A549 (cell line): ENCODE data around the gene SH3GL2. TPM values are rescaled to one million over a fixed set of nuclear protein-coding genes. Genes with fewer than 3 reads are reported as not detected.
A peak's percentile ranks its signal among the peaks of the same experiment; 100 is the strongest.

ENCODE experiments used
- ATAC-seq, 2 experiments: fragments of 200-7000 bp in 1 of 2; fragments of >200 bp in 1 of 2; cut with Nextera tagmentation in 1 of 2; cut with Tn5 transposase in 1 of 2; 3 replicates each; pipeline versions ENCODE4 v1.8.0 to v1.9.1; 2018 to 2020; ENCODE audit warnings: mild to moderate bottlenecking in 1 of 2, moderate library complexity in 1 of 2
- CTCF ChIA-PET: fragments of 300-600 bp; sonication (Branson Sonifier 250); formaldehyde crosslinking; extraction: SDS; loops from one replicate; lab custom pipeline; 2021; ENCODE audit warnings: antibody characterized with exemption, inconsistent platforms; lab: Yijun Ruan, JAX
- POLR2A ChIA-PET: fragments of 350-600 bp; formaldehyde crosslinking; extraction: SDS; loops from one replicate; lab custom pipeline; 2021; ENCODE audit warnings: antibody characterized with exemption, inconsistent platforms; lab: Yijun Ruan, JAX
- DNase-seq, 2 experiments: peaks; one replicate each; pipeline versions ENCODE4 v3.0.0 to v3.0.0-alpha.2; 2011 to 2016; ENCODE audit warnings: low read depth in 1 of 2, low spot score in 1 of 2
- FAIRE-seq: peaks from 2 replicates; lab custom pipeline; 2011; peaks lifted over from hg19 to GRCh38; lab: Jason Lieb, UNC
- H3K27ac ChIP-seq, 2 experiments: fragments of >200 bp; sonication (Bioruptor Twin); formaldehyde crosslinking; 3 replicates each; pipeline ENCODE4 v1.5.1; 2016 to 2017
- H3K4me1 ChIP-seq: fragments of >200 bp; sonication (Bioruptor Twin); formaldehyde crosslinking; 3 replicates; pipeline ENCODE4 v1.6.1; 2016
- H3K4me2 ChIP-seq: fragments of >200 bp; sonication (Bioruptor Twin); formaldehyde crosslinking; 3 replicates; pipeline ENCODE4 v1.6.1; 2016
- H3K4me3 ChIP-seq: fragments of >200 bp; sonication (Bioruptor Twin); formaldehyde crosslinking; 3 replicates; pipeline ENCODE4 v1.5.1; 2016
- H3K9me3 ChIP-seq: fragments of >200 bp; sonication (Bioruptor Twin); formaldehyde crosslinking; 3 replicates; pipeline ENCODE4 v1.6.1; 2016
- CBX8 ChIP-seq: fragments of 200-600 bp; sonication (generic); IDR thresholded peaks from 2 replicates; pipeline ENCODE4 v1.6.1; 2016
- CEBPB ChIP-seq, 2 experiments: fragments of >200 bp in 1 of 2; sonication (Bioruptor Twin) in 1 of 2; formaldehyde crosslinking in 1 of 2; IDR thresholded peaks; 2 replicates each; pipeline ENCODE4 v1.6.1; 2012 to 2016
- CHD2 ChIP-seq: fragments of 150-350 bp; IDR thresholded peaks from 2 replicates; pipeline ENCODE4 v1.6.1; 2014; ENCODE audit warnings: low read length; ENCODE audit not compliant: partially characterized antibody
- ELK1 ChIP-seq: fragments of 150-350 bp; IDR thresholded peaks from 2 replicates; pipeline ENCODE4 v1.6.1; 2014; ENCODE audit warnings: low read depth, mild to moderate bottlenecking, low read length
- FOSL2 ChIP-seq, 2 experiments: fragments of 450-650 bp in 1 of 2; fragments of >200 bp in 1 of 2; sonication (Bioruptor Twin) in 1 of 2; formaldehyde crosslinking; IDR thresholded peaks; 2 replicates each; pipeline versions ENCODE4 v1.5.0 to v1.6.1; 2016 to 2020; ENCODE audit warnings: mild to moderate bottlenecking in 1 of 2, moderate library complexity in 1 of 2
- FOXS1 ChIP-seq: fragments of 250-450 bp; sonication (Bioruptor Pico); IDR thresholded peaks from 2 replicates; pipeline ENCODE4 v1.5.0; 2020; ENCODE audit warnings: mild to moderate bottlenecking, moderate library complexity
- HES2 ChIP-seq: fragments of >200 bp; sonication (Bioruptor Twin); formaldehyde crosslinking; IDR thresholded peaks from 2 replicates; pipeline ENCODE4 v1.6.1; 2016
- HOXA7 ChIP-seq: fragments of 250-450 bp; sonication (Bioruptor Pico); IDR thresholded peaks from 2 replicates; pipeline ENCODE4 v1.5.0; 2020; ENCODE audit warnings: mild to moderate bottlenecking, moderate library complexity
- HOXB13 ChIP-seq: fragments of 250-450 bp; sonication (Bioruptor Pico); IDR thresholded peaks from 2 replicates; pipeline ENCODE4 v1.5.0; 2020; ENCODE audit warnings: low read depth, mild to moderate bottlenecking, moderate library complexity
- JUN ChIP-seq, 2 experiments: fragments of >200 bp; sonication (Bioruptor Twin); formaldehyde crosslinking; IDR thresholded peaks; 2 replicates in 1 of 2; 3 replicates in 1 of 2; pipeline ENCODE4 v1.6.1; 2016 to 2017
- KDM5A ChIP-seq: fragments of 200-600 bp; sonication (generic); IDR thresholded peaks from 2 replicates; pipeline ENCODE4 v1.6.1; 2016; ENCODE audit warnings: antibody characterized with exemption, mild to moderate bottlenecking
- MAX ChIP-seq: IDR thresholded peaks from 2 replicates; pipeline ENCODE4 v1.6.1; 2012
- MYC ChIP-seq: IDR thresholded peaks from 2 replicates; pipeline ENCODE4 v1.6.1; 2012; ENCODE audit warnings: mild to moderate bottlenecking, inconsistent platforms, low read length, improper control_type of control experiment, borderline replicate concordance
- NPAS2 ChIP-seq: fragments of 250-450 bp; sonication (Bioruptor Pico); IDR thresholded peaks from 2 replicates; pipeline ENCODE4 v1.8.0; 2022; ENCODE audit warnings: mild to moderate bottlenecking, moderate library complexity, borderline replicate concordance
- NR3C1 ChIP-seq: fragments of >200 bp; sonication (Bioruptor Twin); formaldehyde crosslinking; IDR thresholded peaks from 3 replicates; pipeline ENCODE4 v1.6.1; 2017
- POLR2A ChIP-seq: IDR thresholded peaks from 2 replicates; pipeline ENCODE4 v1.6.1; 2012; ENCODE audit warnings: mild to moderate bottlenecking, low read length
- RAD21 ChIP-seq, 2 experiments: fragments of >200 bp in 1 of 2; sonication (Bioruptor Twin) in 1 of 2; formaldehyde crosslinking in 1 of 2; IDR thresholded peaks in 1 of 2; conservative IDR thresholded peaks in 1 of 2; 2 replicates in 1 of 2; 3 replicates in 1 of 2; pipeline ENCODE4 v1.6.1; 2012 to 2018; ENCODE audit warnings: inconsistent platforms in 1 of 2
- RFX5 ChIP-seq: fragments of 450-650 bp; IDR thresholded peaks from 2 replicates; pipeline ENCODE4 v1.7.1; 2014; ENCODE audit warnings: antibody characterized with exemption, mild to moderate bottlenecking, moderate library complexity
- RNF2 ChIP-seq: fragments of 200-600 bp; sonication (generic); IDR thresholded peaks from 2 replicates; pipeline ENCODE4 v1.6.1; 2016; ENCODE audit warnings: low read depth, mild to moderate bottlenecking, antibody characterized with exemption, moderate library complexity, borderline replicate concordance
- SREBF2 ChIP-seq: fragments of 450-650 bp; IDR thresholded peaks from 2 replicates; pipeline ENCODE4 v1.6.1; 2014; ENCODE audit warnings: mild to moderate bottlenecking, moderate library complexity
- USF2 ChIP-seq: fragments of 450-650 bp; IDR thresholded peaks from 2 replicates; pipeline ENCODE4 v1.6.1; 2014; ENCODE audit warnings: antibody characterized with exemption
- ZFP36 ChIP-seq: fragments of 450-650 bp; IDR thresholded peaks from 2 replicates; pipeline ENCODE4 v1.6.1; 2014; ENCODE audit warnings: borderline replicate concordance; ENCODE audit not compliant: partially characterized antibody
- ZNF302 ChIP-seq: fragments of 250-450 bp; sonication (Bioruptor Pico); IDR thresholded peaks from 2 replicates; pipeline ENCODE4 v1.9.0; 2021; ENCODE audit warnings: inconsistent platforms, mild to moderate bottlenecking, moderate library complexity
- WGBS: methylation state at CpG from one replicate; pipeline ENCODE4 v1.1.6; 2017; ENCODE audit errors: missing lambda C conversion rate; 5-methylcytosine and 5-hydroxymethylcytosine counted together
- polyA plus RNA-seq, 4 experiments: library from polyadenylated mRNA; depleted of rRNA in 3 of 4; stranded (reverse); fragments of >200 nt; fragmentation: RNase III in 1 of 4; extraction: RNeasy Plus Mini Kit Qiagen cat#74134 plus additional on column Dnase treatment in 1 of 4; gene quantifications; 2 replicates in 3 of 4; 3 replicates in 1 of 4; pipeline ENCODE4 v1.2.3, GENCODE V29; 2011 to 2017
- TF ChIP-seq, protein P1 (sequence below): fragments of >200 bp; sonication (Bioruptor Twin); formaldehyde crosslinking; IDR thresholded peaks from 3 replicates; pipeline ENCODE4 v1.5.1; 2016

The SH3GL2 gene
- polyA plus RNA-seq, 2 of the 4 experiments (the other 2 are of a cell fraction) = 0.03 TPM

DNA sequence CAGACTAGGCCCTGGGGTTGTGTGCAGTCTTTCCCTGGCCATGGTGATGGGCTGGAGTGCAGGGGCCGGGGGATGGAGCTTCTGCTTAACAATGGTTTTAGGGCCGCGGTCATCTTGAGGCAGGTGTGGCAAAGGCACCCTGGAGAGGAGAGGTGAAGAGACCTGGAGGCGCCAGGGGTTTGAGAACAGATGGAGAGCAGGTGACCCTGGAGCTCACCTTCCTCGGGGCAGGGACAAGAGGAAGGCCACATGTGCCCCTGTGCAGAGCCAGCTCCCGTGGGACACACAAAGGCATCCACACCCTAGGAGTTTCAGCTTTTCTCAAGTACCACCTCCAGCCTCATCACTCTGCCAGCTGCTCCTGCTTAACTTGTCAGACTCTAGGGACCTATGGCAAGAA lies 46.4 kb upstream of the SH3GL2 start (continued):
- TF ChIP-seq NR3C1 (no peak), MAX (no peak), HES2 (no peak), CHD2 (no peak)

- no peak overlapping the region for H3K4me2 ChIP-seq
- DNase-seq = no peak
- 81% methylated on average over 3 of the region's 3 CpGs for WGBS
- H3K9me3 ChIP-seq = no peaks in the 10 kb centered on the region
- H3K4me3 ChIP-seq = no peak overlapping the region
- TF ChIP-seq RFX5 (no peak), ZNF302 (CRISPR knock-in tag) (no peak), ZFP36 (no peak), JUN (IDR thresholded peaks at IDR 0.05) (no peak), HOXB13 (CRISPR knock-in tag) (no peak), SREBF2 (no peak), MAX (no peak), POLR2A (no peak), CBX8 (no peak), USF2 (no peak)
- TF ChIP-seq, protein P1, sequence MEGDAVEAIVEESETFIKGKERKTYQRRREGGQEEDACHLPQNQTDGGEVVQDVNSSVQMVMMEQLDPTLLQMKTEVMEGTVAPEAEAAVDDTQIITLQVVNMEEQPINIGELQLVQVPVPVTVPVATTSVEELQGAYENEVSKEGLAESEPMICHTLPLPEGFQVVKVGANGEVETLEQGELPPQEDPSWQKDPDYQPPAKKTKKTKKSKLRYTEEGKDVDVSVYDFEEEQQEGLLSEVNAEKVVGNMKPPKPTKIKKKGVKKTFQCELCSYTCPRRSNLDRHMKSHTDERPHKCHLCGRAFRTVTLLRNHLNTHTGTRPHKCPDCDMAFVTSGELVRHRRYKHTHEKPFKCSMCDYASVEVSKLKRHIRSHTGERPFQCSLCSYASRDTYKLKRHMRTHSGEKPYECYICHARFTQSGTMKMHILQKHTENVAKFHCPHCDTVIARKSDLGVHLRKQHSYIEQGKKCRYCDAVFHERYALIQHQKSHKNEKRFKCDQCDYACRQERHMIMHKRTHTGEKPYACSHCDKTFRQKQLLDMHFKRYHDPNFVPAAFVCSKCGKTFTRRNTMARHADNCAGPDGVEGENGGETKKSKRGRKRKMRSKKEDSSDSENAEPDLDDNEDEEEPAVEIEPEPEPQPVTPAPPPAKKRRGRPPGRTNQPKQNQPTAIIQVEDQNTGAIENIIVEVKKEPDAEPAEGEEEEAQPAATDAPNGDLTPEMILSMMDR = no peak
- H3K27ac ChIP-seq = no peak overlapping the region
- FAIRE-seq = no peak
- POLR2A ChIA-PET = no interaction called here
- ATAC-seq = 0 out of 6 replicates have a peak, but pooled peaks of 1 of the 2 experiments have one; percentile 15
- no peaks in the 10 kb centered on the region for H3K4me1 ChIP-seq
- CTCF ChIA-PET = no interaction called here
Measured at GRCh38 chr9:17535176-17535575, 43.7 kb upstream of the SH3GL2 start.

DNA sequence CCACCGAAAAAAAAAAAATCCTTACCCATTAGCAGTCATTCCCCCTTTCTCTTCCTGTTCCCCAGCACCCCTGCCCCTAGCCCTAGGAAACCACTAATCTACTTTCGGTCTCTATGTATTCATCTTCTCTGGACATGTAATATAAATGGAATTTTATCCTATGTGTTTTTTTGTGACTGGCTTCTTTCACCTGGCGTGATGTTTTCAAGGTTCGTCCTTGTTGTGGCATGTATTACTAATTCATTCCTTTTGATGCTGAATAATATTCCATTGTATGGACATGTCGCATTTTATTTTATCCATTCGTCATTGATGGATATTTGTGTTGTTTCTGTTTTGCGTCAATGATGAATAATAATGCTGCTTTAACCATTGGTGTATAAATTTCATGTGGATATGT lies 42.8 kb upstream of the SH3GL2 start:
- 42% methylated on average over 7 of the region's 7 CpGs for WGBS
- no peaks in the 10 kb centered on the region for H3K9me3 ChIP-seq
- H3K4me3 ChIP-seq = no peak overlapping the region
- no peak for DNase-seq
- TF ChIP-seq RNF2 (no peak), FOSL2 (IDR thresholded peaks at IDR 0.05) (no peak), FOSL2 (CRISPR knock-in tag; IDR thresholded peaks at IDR 0.05) (no peak), KDM5A (no peak), ELK1 (no peak), NPAS2 (CRISPR knock-in tag) (no peak), HOXA7 (CRISPR knock-in tag) (no peak), CEBPB (IDR thresholded peaks at IDR 0.05) (no peak), FOXS1 (CRISPR knock-in tag) (no peak), MYC (no peak), RFX5 (no peak), RAD21 (conservative IDR thresholded peaks at IDR 0.05 in 1 of 2, IDR thresholded peaks at IDR 0.05 in 1 of 2) (no peak), ZNF302 (CRISPR knock-in tag) (no peak)
- TF ChIP-seq, protein P1 = no peak
- ChIA-PET CTCF (no interaction called here), POLR2A (no interaction called here)
- H3K4me2 ChIP-seq = no peak overlapping the region
- no peak overlapping the region for H3K27ac ChIP-seq
- no peak for ATAC-seq
- no peaks in the 10 kb centered on the region for H3K4me1 ChIP-seq
- FAIRE-seq = no peak
